Measurements from ENCODE around the gene RNF112.
A peak's percentile ranks its signal among the peaks of the same experiment; 100 is the strongest.
"Not testable (repeated sequence)": the region's sequence is repeated elsewhere in the genome, so short reads cannot be mapped to it uniquely, and the experiment has no call there.

The RNF112 gene

GRCh38 chr17:19418251-19418992 is 7.4 kb downstream of the RNF112 start:
- DNase-seq (ENCODE audit: insufficient read length, low spot score) (no peak), FAIRE-seq (no peak)
- TF ChIP-seq PAX5 (IDR thresholded peaks at IDR 0.05; ENCODE audit: insufficient read depth, low read length, severe bottlenecking) (no peak), POU2F2 (IDR thresholded peaks at IDR 0.05; ENCODE audit: low read depth, low read length) (no peak), TAF1 (IDR thresholded peaks at IDR 0.05; ENCODE audit: low read depth, low read length) (no peak), POLR2A (IDR thresholded peaks at IDR 0.05; ENCODE audit: low read depth, low read length) (no peak), SPI1 (IDR thresholded peaks at IDR 0.05; ENCODE audit: low read depth, low read length) (no peak), POLR2AphosphoS5 (IDR thresholded peaks at IDR 0.05; ENCODE audit: low read depth, low read length) (no peak)

GRCh38 chr17:19421219-19421618 is 10.2 kb downstream of the RNF112 start:
- FAIRE-seq = no peak
- no peak for TF ChIP-seq POLR2AphosphoS5 (IDR thresholded peaks at IDR 0.05; ENCODE audit: low read depth, low read length)
- TF ChIP-seq POU2F2 (IDR thresholded peaks at IDR 0.05; ENCODE audit: low read depth, low read length) = no peak
- no peak for TF ChIP-seq TAF1 (IDR thresholded peaks at IDR 0.05; ENCODE audit: low read depth, low read length)
- no peak for TF ChIP-seq SPI1 (IDR thresholded peaks at IDR 0.05; ENCODE audit: low read depth, low read length)
- no peak for TF ChIP-seq PAX5 (IDR thresholded peaks at IDR 0.05; ENCODE audit: insufficient read depth, low read length, severe bottlenecking)
- TF ChIP-seq POLR2A (IDR thresholded peaks at IDR 0.05; ENCODE audit: low read depth, low read length) = no peak
- no peak for DNase-seq (ENCODE audit: insufficient read length, low spot score)

GRCh38 chr17:19421926-19422325 is 10.9 kb downstream of the RNF112 start:
- FAIRE-seq = no peak
- TF ChIP-seq TAF1 (IDR thresholded peaks at IDR 0.05; ENCODE audit: low read depth, low read length) (no peak), POU2F2 (IDR thresholded peaks at IDR 0.05; ENCODE audit: low read depth, low read length) (no peak), POLR2AphosphoS5 (IDR thresholded peaks at IDR 0.05; ENCODE audit: low read depth, low read length) (no peak), SPI1 (IDR thresholded peaks at IDR 0.05; ENCODE audit: low read depth, low read length) (no peak)
- no peak for DNase-seq (ENCODE audit: insufficient read length, low spot score)

GRCh38 chr17:19424934-19425868 is 14.2 kb downstream of the RNF112 start:
- TF ChIP-seq POLR2A (IDR thresholded peaks at IDR 0.05; ENCODE audit: low read depth, low read length) (no peak), POU2F2 (IDR thresholded peaks at IDR 0.05; ENCODE audit: low read depth, low read length) (no peak), PAX5 (IDR thresholded peaks at IDR 0.05; ENCODE audit: insufficient read depth, low read length, severe bottlenecking) (no peak), SPI1 (IDR thresholded peaks at IDR 0.05; ENCODE audit: low read depth, low read length) (no peak), POLR2AphosphoS5 (IDR thresholded peaks at IDR 0.05; ENCODE audit: low read depth, low read length) (no peak), TAF1 (IDR thresholded peaks at IDR 0.05; ENCODE audit: low read depth, low read length) (no peak)
- no peak for FAIRE-seq
- no peak for DNase-seq (ENCODE audit: insufficient read length, low spot score)

- no peak for DNase-seq (ENCODE audit: insufficient read length, low spot score)
- FAIRE-seq = no peak
- TF ChIP-seq POLR2A (IDR thresholded peaks at IDR 0.05; ENCODE audit: low read depth, low read length) (no peak), SPI1 (IDR thresholded peaks at IDR 0.05; ENCODE audit: low read depth, low read length) (no peak), TAF1 (IDR thresholded peaks at IDR 0.05; ENCODE audit: low read depth, low read length) (no peak), POLR2AphosphoS5 (IDR thresholded peaks at IDR 0.05; ENCODE audit: low read depth, low read length) (no peak), PAX5 (IDR thresholded peaks at IDR 0.05; ENCODE audit: insufficient read depth, low read length, severe bottlenecking) (no peak), POU2F2 (IDR thresholded peaks at IDR 0.05; ENCODE audit: low read depth, low read length) (no peak)
Observed at GRCh38 chr17:19426631-19427030, 15.6 kb downstream of the RNF112 start.

GRCh38 chr17:19431691-19432090 is 20.7 kb downstream of the RNF112 start:
- TF ChIP-seq PAX5 (IDR thresholded peaks at IDR 0.05; ENCODE audit: insufficient read depth, low read length, severe bottlenecking) = no peak
- no peak for TF ChIP-seq POLR2AphosphoS5 (IDR thresholded peaks at IDR 0.05; ENCODE audit: low read depth, low read length)
- no peak for TF ChIP-seq SPI1 (IDR thresholded peaks at IDR 0.05; ENCODE audit: low read depth, low read length)
- TF ChIP-seq TAF1 (IDR thresholded peaks at IDR 0.05; ENCODE audit: low read depth, low read length) = no peak
- TF ChIP-seq POLR2A (IDR thresholded peaks at IDR 0.05; ENCODE audit: low read depth, low read length) = no peak
- TF ChIP-seq POU2F2 (IDR thresholded peaks at IDR 0.05; ENCODE audit: low read depth, low read length) = no peak
- FAIRE-seq = no peak
- no peak for DNase-seq (ENCODE audit: insufficient read length, low spot score)

- DNase-seq (ENCODE audit: insufficient read length, low spot score) (no peak), FAIRE-seq (no peak)
- no peak for TF ChIP-seq POU2F2 (IDR thresholded peaks at IDR 0.05; ENCODE audit: low read depth, low read length)
- TF ChIP-seq PAX5 (IDR thresholded peaks at IDR 0.05; ENCODE audit: insufficient read depth, low read length, severe bottlenecking) = no peak
- TF ChIP-seq SPI1 (IDR thresholded peaks at IDR 0.05; ENCODE audit: low read depth, low read length) = no peak
- no peak for TF ChIP-seq POLR2A (IDR thresholded peaks at IDR 0.05; ENCODE audit: low read depth, low read length)
- no peak for TF ChIP-seq TAF1 (IDR thresholded peaks at IDR 0.05; ENCODE audit: low read depth, low read length)
- TF ChIP-seq POLR2AphosphoS5 (IDR thresholded peaks at IDR 0.05; ENCODE audit: low read depth, low read length) = no peak
Observed at GRCh38 chr17:19433255-19433654, 22.2 kb downstream of the RNF112 start.

- FAIRE-seq (no peak), DNase-seq (ENCODE audit: insufficient read length, low spot score) (no peak)
- TF ChIP-seq POU2F2 (IDR thresholded peaks at IDR 0.05; ENCODE audit: low read depth, low read length) (no peak), PAX5 (IDR thresholded peaks at IDR 0.05; ENCODE audit: insufficient read depth, low read length, severe bottlenecking) (no peak), TAF1 (IDR thresholded peaks at IDR 0.05; ENCODE audit: low read depth, low read length) (no peak), POLR2AphosphoS5 (IDR thresholded peaks at IDR 0.05; ENCODE audit: low read depth, low read length) (no peak), SPI1 (IDR thresholded peaks at IDR 0.05; ENCODE audit: low read depth, low read length) (no peak), POLR2A (IDR thresholded peaks at IDR 0.05; ENCODE audit: low read depth, low read length) (no peak)
Observed at GRCh38 chr17:19433727-19434340, 22.8 kb downstream of the RNF112 start.

GRCh38 chr17:19440421-19440820 is 29.4 kb downstream of the RNF112 start:
- DNase-seq (ENCODE audit: insufficient read length, low spot score) (no peak), FAIRE-seq (peak; percentile 66)
- no peak for TF ChIP-seq TAF1 (IDR thresholded peaks at IDR 0.05; ENCODE audit: low read depth, low read length)
- TF ChIP-seq POLR2A (IDR thresholded peaks at IDR 0.05; ENCODE audit: low read depth, low read length) = no peak
- TF ChIP-seq PAX5 (IDR thresholded peaks at IDR 0.05; ENCODE audit: insufficient read depth, low read length, severe bottlenecking) = no peak
- TF ChIP-seq POLR2AphosphoS5 (IDR thresholded peaks at IDR 0.05; ENCODE audit: low read depth, low read length) = no peak
- TF ChIP-seq POU2F2 (IDR thresholded peaks at IDR 0.05; ENCODE audit: low read depth, low read length) = no peak
- no peak for TF ChIP-seq SPI1 (IDR thresholded peaks at IDR 0.05; ENCODE audit: low read depth, low read length)

- FAIRE-seq; DNase-seq (ENCODE audit: insufficient read length, low spot score): not testable (repeated sequence)
Observed at GRCh38 chr17:19441288-19441687, 30.3 kb downstream of the RNF112 start.
